ENCODE measurements around the gene ZNF397. TPM values are rescaled to one million over a fixed set of nuclear protein-coding genes. Genes with fewer than 3 reads are reported as not detected.
A peak's percentile ranks its signal among the peaks of the same experiment; 100 is the strongest.

The ZNF397 gene
- total and polyA plus RNA-seq, 2 of the 13 experiments (the other 11 are each of a cell fraction or from before 2014, with no cell fraction given) = 4.7 to 9.4 TPM

DNA sequence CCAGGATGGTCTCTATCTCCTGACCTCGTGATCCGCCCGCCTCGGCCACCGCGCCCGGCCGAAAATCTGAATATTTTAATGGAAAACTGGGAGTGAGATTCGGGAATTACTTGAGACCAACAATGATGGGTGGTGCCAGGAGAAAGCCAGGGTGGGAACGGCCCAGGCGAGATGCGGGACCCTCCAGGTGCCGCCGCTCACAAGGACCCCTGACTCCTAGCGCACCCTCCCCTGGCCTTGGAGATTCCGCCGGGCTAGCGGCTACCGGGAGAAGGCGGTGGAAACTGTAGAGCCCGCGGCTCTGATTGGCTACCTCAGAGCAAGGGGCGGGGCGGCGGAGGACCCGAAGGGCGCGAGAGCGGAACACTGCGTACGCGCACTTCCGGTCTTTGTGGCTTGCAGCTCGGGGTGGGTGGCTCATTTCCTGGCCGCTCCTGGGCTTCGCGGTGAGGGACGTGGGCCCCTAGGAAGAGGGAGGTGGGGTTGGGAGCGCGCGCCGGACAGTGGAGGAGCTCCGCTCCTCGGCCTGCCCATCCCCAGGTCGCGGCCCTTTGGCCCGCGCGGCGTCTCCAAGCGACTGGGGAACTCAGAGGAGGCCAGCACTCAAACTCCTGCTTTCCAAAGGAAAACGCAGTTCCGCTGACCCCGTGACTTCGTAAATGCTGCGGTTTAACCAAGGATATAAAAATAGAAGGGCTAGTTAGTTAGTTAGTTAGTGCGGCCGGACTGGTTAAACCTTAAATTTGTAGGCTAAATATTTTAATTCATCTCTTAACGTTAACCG is at the start of gene ZNF397 (continued):
- TF ChIP-seq ZNF337 (CRISPR knock-in tag; IDR thresholded peaks at IDR 0.05; ENCODE audit: borderline replicate concordance, low read depth) = 0 out of 2 replicates have a peak, but pooled peaks have one; percentile 21
- TF ChIP-seq, protein P1, sequence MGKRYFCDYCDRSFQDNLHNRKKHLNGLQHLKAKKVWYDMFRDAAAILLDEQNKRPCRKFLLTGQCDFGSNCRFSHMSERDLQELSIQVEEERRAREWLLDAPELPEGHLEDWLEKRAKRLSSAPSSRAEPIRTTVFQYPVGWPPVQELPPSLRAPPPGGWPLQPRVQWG (CRISPR knock-in tag; IDR thresholded peaks at IDR 0.05; ENCODE audit: borderline replicate concordance, low read depth) = no peak
- TF ChIP-seq CHD2 (IDR thresholded peaks at IDR 0.05; ENCODE audit: low read depth, low read length) = peak; percentile 74
- no peak for TF ChIP-seq CC2D1A (CRISPR knock-in tag; IDR thresholded peaks at IDR 0.05)
- TF ChIP-seq ZNF230 (CRISPR knock-in tag; IDR thresholded peaks at IDR 0.05) = no peak
- no peak for TF ChIP-seq SIX1 (CRISPR knock-in tag; IDR thresholded peaks at IDR 0.05; ENCODE audit: borderline replicate concordance)
- TF ChIP-seq CHCHD3 (CRISPR knock-in tag; IDR thresholded peaks at IDR 0.05) = peak; percentile 23; the same call in 1 of the 2 replicates
- TF ChIP-seq CEBPZ (IDR thresholded peaks at IDR 0.05; ENCODE audit: low read length) = no peak
- no peak for TF ChIP-seq ZNF251 (CRISPR knock-in tag; IDR thresholded peaks at IDR 0.05)
- TF ChIP-seq POGZ (CRISPR knock-in tag; IDR thresholded peaks at IDR 0.05) = peak; percentile 90
- peak; percentile 55; the same call in 1 of the 2 replicates for TF ChIP-seq FOXK1 (CRISPR knock-in tag; IDR thresholded peaks at IDR 0.05; ENCODE audit: borderline replicate concordance, low read depth)
- no peak for TF ChIP-seq ZNF552 (CRISPR knock-in tag; IDR thresholded peaks at IDR 0.05; ENCODE audit: borderline replicate concordance)
- peak in 1 of 2 experiments; percentile 67; a peak in 1 of 4 replicates for TF ChIP-seq KLF16 (CRISPR knock-in tag; IDR thresholded peaks at IDR 0.05)
- TF ChIP-seq ZNF572 (CRISPR knock-in tag; IDR thresholded peaks at IDR 0.05) = no peak
- peak; percentile 82 for TF ChIP-seq TBX2 (CRISPR knock-in tag; IDR thresholded peaks at IDR 0.05; ENCODE audit: borderline replicate concordance)
- peak; percentile 65 for TF ChIP-seq MYC (CRISPR knock-in tag; IDR thresholded peaks at IDR 0.05; ENCODE audit: borderline replicate concordance)
- TF ChIP-seq CBX1 (IDR thresholded peaks at IDR 0.05; ENCODE audit: low read depth) = peak; percentile 82
- TF ChIP-seq ZFYVE20 (CRISPR knock-in tag; IDR thresholded peaks at IDR 0.05; ENCODE audit: borderline replicate concordance, low read depth) = no peak
- no peak for TF ChIP-seq SMARCC2 (IDR thresholded peaks at IDR 0.05)
- no peak; the same call in 1 of the 2 replicates for TF ChIP-seq MTERF4 (CRISPR knock-in tag; IDR thresholded peaks at IDR 0.05)
- no peak for TF ChIP-seq KLF13 (CRISPR knock-in tag; IDR thresholded peaks at IDR 0.05)
- no peak for TF ChIP-seq SOX6 (IDR thresholded peaks at IDR 0.05)
- TF ChIP-seq SOX6 (CRISPR knock-in tag; IDR thresholded peaks at IDR 0.05) = peak; percentile 81
- TF ChIP-seq SYNCRIP (IDR thresholded peaks at IDR 0.05; ENCODE audit: insufficient read depth, low read depth, low read length) = no peak

Measured in HepG2 (cell line).